CD4-positive, alpha-beta T cell treated with Interferon gamma for 1 hour (primary cell): Measurements from ENCODE around the gene RAD52.

ENCODE experiments used
- DNase-seq: peaks from one replicate; pipeline ENCODE4 v3.0.0-alpha.2; 2020

RAD52 gene

GRCh38 chr12:912466-913235, 36.8 kb downstream of the RAD52 start:
- DNase-seq, result no peak

DNA sequence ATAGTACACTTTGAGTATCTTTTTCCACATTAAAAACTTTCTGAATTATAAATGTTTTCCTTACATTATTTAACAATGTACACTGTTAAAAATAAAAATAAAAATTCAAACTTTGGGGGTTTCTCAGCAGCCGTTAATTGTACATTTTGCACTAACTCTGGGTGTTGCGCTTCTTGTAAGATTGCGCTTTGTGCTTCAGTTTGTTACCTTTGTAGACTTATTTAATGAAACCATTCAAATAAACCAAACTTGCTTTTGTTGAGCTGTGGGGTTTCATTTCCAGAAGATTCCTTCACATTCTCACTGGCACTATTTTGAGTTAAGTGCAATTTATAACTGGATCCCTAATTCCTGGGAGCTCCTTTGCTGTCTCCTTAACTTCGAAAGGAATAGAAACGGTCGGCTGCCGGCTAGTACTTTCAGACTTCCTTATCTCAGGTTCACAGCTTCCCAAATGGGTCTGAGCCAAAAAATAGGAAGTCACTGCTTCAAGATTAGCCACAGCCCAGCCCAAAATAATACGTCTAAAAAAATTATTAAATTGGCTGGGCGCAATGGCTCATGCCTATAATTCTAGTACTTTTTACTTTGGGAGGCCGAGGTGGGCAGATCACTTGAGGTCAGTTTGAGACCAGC, 38.2 kb downstream of the RAD52 start:
- DNase-seq, result no peak

DNA sequence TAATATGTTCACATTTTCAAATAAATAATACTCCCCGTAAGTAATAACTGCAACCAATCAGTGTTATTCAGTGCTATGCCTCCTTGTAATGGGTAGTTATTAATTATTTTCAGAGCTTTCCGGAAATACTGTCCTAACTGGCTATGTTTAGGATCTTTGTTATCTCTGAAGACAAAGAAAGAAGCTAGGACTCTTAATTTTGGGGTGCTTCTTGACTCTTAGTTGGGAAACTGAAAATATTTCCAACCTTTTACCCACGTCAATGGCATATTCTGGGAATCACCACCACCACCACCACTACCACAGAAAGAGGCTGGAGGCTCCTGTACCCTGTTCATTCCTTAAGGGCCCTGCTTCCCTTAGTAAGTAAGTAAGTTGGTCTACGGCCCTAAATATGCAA, 39.1 kb downstream of the RAD52 start:
- DNase-seq, result no peak

DNA sequence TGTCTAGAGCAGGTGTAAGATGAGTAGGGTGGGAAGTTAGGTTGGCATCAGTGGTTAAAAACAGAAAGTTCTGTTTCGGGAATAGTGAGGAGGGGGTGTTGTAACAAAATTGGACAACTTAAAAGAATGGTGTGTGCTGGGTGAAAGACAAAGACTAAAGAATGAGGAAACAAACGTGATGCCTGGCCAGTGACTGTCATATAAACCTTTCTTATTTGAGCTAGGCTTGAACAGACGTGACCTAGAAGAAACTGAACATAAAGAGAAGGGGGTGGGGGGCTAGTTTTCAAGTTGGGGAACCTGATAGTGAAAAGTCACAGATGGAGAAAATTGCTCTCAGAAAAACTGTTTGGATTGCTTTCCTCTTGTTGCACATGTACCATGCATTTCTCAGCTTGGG, 39.6 kb downstream of the RAD52 start:
- no peak for DNase-seq

DNA sequence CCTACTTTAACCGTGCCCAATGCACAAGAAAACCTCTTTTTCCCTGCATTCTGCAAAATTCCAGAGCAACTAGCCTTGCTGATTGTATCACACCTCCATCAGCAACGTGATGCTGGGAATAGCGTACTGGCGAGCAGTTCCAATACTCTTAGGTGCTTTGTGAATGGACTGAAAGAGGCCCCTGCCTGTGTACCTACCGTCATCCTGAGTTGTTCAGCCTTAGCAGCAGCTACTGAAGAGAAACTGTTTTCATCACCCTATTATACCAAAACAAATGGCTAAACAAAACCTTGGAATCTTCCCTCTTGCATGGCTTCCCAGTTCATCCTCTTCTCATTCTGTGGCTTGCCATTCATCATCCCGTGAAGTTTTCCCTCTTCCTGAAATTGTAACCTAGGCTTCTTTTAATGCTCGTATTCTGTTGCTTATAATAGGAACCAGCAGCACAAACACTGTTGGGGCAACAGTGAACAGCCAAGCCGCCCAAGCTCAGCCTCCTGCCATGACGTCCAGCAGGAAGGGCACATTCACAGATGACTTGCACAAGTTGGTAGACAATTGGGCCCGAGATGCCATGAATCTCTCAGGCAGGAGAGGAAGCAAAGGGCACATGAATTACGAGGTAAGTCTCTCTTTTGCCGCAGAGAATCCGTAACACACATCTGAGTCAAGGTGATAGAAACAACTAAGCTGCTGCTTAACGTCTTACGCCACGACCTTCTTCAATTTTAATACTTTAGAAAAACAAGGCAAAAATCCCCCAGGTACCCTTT, 41.9 kb downstream of the RAD52 start:
- DNase-seq, result no peak

GRCh38 chr12:906062-906585, 43.4 kb downstream of the RAD52 start:
- no peak for DNase-seq

GRCh38 chr12:905261-906031, 44.0 kb downstream of the RAD52 start:
- no peak for DNase-seq

GRCh38 chr12:904010-904414, 45.5 kb downstream of the RAD52 start:
- DNase-seq, result no peak

GRCh38 chr12:903055-903454, 46.4 kb downstream of the RAD52 start:
- no peak for DNase-seq

GRCh38 chr12:902581-902980, 46.9 kb downstream of the RAD52 start:
- DNase-seq, result no peak

DNA sequence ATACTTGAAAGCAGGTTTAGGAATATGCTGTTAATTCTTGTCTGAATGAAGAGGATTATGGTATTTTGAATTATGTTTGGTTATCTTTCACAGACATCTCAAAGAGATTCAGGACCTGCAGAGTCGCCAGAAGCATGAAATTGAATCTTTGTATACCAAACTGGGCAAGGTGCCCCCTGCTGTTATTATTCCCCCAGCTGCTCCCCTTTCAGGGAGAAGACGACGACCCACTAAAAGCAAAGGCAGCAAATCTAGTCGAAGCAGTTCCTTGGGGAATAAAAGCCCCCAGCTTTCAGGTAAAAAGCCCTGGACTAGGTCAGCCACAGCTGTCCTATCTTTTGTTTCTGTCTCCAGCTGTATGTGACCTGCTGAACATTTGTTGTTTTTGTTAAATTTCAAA, 52.1 kb downstream of the RAD52 start:
- DNase-seq, result no peak

DNA sequence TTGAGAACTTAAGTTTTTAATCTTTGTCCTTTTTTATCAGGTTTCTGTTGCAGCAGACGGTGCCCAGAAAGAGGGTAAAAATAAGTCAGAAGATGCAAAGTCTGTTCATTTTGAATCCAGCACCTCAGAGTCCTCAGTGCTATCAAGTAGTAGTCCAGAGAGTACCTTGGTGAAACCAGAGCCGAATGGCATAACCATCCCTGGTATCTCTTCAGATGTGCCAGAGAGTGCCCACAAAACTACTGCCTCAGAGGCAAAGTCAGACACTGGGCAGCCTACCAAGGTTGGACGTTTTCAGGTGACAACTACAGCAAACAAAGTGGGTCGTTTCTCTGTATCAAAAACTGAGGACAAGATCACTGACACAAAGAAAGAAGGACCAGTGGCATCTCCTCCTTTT, 53.5 kb downstream of the RAD52 start:
- no peak for DNase-seq

DNA sequence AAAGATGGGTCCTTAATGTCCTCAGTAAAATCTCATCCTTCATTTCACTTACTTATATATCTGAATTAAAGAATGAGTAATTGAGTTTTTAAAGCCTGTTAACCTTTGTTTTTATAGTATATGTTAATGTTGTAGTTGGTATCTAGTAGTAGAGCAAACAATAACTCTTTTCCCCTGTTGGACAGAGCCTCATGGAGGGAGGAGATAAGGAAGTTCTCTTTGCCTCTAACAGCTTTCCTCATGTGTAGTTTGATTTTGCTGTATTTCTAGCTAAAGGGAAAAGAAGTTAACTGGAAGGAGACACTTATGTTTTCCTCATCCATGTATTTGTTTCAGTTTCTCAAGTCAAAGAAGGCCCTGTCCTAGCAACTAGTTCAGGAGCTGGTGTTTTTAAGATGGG, 55.3 kb downstream of the RAD52 start:
- DNase-seq, result no peak

DNA sequence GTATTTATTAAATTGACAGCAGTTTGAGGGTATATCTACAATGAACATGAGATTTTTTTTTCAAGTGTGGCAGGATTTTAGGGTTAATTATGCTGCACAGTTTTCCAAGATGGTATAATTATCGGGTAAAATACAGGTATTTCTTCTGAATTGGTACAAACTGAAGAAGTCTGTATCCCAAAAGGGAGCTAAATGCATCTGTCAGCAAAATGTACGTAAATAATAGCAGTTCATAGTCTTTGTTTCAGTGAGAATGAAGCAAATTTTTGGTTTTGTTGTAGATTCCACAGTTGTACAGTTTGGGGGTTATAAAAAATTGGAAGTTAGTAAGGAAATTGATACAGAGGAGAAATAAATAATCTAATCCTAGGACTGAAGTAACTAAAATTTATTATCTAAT, 63.3 kb downstream of the RAD52 start:
- no peak for DNase-seq

DNA sequence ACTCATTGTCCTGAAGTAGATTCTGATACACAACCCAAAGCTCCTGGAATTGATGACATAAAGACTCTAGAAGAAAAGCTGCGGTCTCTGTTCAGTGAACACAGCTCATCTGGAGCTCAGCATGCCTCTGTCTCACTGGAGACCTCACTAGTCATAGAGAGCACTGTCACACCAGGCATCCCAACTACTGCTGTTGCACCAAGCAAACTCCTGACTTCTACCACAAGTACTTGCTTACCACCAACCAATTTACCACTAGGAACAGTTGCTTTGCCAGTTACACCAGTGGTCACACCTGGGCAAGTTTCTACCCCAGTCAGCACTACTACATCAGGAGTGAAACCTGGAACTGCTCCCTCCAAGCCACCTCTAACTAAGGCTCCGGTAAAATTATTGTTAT, 63.8 kb downstream of the RAD52 start:
- no peak for DNase-seq

GRCh38 chr12:884746-885414, 64.6 kb downstream of the RAD52 start:
- DNase-seq, result no peak

- no peak for DNase-seq
These were observed 68.8 kb downstream of the RAD52 start for GRCh38 chr12:880656-881055.

DNA sequence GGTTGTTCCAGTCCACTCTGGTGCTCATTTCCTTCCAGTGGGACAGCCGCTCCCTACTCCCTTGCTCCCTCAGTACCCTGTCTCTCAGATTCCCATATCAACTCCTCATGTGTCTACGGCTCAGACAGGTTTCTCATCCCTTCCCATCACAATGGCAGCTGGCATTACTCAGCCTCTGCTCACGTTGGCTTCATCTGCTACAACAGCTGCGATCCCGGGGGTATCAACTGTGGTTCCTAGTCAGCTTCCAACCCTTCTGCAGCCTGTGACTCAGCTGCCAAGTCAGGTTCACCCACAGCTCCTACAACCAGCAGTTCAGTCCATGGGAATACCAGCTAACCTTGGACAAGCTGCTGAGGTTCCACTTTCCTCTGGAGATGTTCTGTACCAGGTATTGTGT, 69.9 kb downstream of the RAD52 start:
- DNase-seq, result no peak

- DNase-seq, result no peak
These were observed 75.5 kb downstream of the RAD52 start for GRCh38 chr12:873954-874353.

DNA sequence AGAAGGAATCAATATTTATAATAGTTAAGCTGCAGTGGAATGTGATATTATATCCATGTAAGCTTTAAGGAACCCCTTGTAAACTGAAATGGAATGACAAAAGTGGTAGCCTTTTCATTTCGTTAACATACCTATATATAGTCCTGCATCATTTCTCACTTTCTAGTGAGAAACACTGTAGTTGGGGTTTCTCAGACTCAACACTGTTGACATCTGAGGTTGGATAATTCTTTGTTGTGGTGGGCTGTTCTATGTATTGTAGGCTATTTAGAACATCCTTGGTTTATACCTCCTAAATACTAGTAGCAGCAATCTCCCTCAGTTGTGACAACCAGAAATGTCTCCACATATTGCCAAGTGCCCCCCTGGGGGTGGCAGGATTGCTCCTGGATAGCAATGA, 79.1 kb downstream of the RAD52 start:
- no peak for DNase-seq

GRCh38 chr12:868722-869121, 80.8 kb downstream of the RAD52 start:
- DNase-seq, result no peak

DNA sequence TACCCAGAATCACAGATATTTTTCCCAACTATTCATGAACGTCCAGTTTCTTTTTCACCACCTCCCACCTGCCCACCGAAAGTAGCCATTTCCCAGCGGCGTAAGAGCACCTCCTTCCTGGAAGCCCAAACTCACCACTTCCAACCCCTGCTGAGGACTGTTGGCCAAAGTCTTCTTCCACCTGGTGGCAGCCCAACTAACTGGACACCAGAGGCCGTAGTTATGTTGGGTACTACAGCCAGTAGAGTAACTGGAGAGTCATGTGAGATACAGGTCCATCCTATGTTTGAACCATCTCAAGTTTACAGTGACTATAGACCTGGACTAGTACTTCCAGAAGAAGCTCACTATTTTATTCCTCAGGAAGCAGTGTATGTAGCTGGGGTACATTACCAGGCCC, 81.6 kb downstream of the RAD52 start:
- no peak for DNase-seq

DNA sequence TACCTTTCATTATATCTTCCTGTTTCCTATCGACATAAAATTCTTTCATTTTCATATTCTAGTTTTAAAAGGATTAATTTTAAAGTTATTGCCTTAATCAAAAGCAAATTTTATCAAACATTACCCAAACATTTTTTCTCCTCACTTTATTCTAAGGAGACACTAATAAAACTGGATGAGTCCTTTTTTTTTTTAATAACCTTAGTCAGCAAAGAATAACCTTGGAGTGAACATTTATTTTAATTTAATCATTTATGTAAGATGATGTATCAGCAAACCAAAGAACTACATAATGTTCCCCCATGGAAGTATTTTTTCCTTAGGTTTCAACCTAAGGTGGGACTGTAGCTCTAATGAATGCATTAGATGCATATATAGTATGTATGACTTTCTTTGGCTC, 83.9 kb downstream of the RAD52 start:
- DNase-seq, result no peak
